Smooth muscle cell (in vitro differentiated cells): ENCODE data around the gene LANCL2. TPM values are rescaled to one million over a fixed set of nuclear protein-coding genes. Genes with fewer than 3 reads are reported as not detected.

ENCODE experiments used
- DNase-seq: peaks from one replicate; lab custom pipeline; 2025; ENCODE audit not compliant: unreplicated experiment; lab: John Stamatoyannopoulos, UW
- H2AFZ ChIP-seq: fragments of 200-600 bp; sonication (generic); 2 replicates; pipeline ENCODE4 v1.6.0; 2016; ENCODE audit warnings: antibody characterized with exemption, low read depth, mild to moderate bottlenecking
- H3F3A ChIP-seq: fragments of 200-600 bp; sonication (generic); 2 replicates; pipeline ENCODE4 v1.6.0; 2017; ENCODE audit warnings: antibody characterized with exemption, low read depth
- H3K27ac ChIP-seq: fragments of 200-600 bp; sonication (generic); 2 replicates; pipeline ENCODE4 v1.5.1; 2016; ENCODE audit warnings: low read depth, mild to moderate bottlenecking
- H3K27me3 ChIP-seq: fragments of 200-600 bp; sonication (generic); 2 replicates; pipeline ENCODE4 v1.6.1; 2016; ENCODE audit warnings: low read depth, mild to moderate bottlenecking
- H3K36me3 ChIP-seq: fragments of 200-600 bp; sonication (generic); 2 replicates; pipeline ENCODE4 v1.5.1; 2016; ENCODE audit warnings: low read depth
- H3K4me1 ChIP-seq: fragments of 200-600 bp; sonication (generic); 2 replicates; pipeline ENCODE4 v1.5.1; 2016; ENCODE audit warnings: low read depth
- H3K4me2 ChIP-seq: fragments of 200-600 bp; sonication (generic); 2 replicates; pipeline ENCODE4 v1.6.0; 2016; ENCODE audit warnings: mild to moderate bottlenecking
- H3K4me3 ChIP-seq: fragments of 200-600 bp; sonication (generic); 2 replicates; pipeline ENCODE4 v1.5.1; 2016; ENCODE audit warnings: mild to moderate bottlenecking
- H3K79me2 ChIP-seq: fragments of 200-600 bp; sonication (generic); 2 replicates; pipeline ENCODE4 v1.6.0; 2016; ENCODE audit warnings: low read depth, mild to moderate bottlenecking
- H3K9ac ChIP-seq: fragments of 200-600 bp; sonication (generic); 2 replicates; pipeline ENCODE4 v1.6.0; 2016; ENCODE audit warnings: low read depth
- H3K9me3 ChIP-seq: fragments of 200-600 bp; sonication (generic); replicated peaks from 2 replicates; pipeline ENCODE4 v1.5.1; 2016; ENCODE audit warnings: low read depth
- H4K20me1 ChIP-seq: fragments of 200-600 bp; sonication (generic); 2 replicates; pipeline ENCODE4 v1.6.0; 2016; ENCODE audit warnings: low read depth
- WGBS: methylation state at CpG from one replicate; pipeline ENCODE4 v1.1.7; 2016; ENCODE audit warnings: low lambda C conversion rate; 5-methylcytosine and 5-hydroxymethylcytosine counted together
- polyA plus RNA-seq: library from polyadenylated mRNA; unstranded; fragments of >200 nt; fragmentation: Nextera tagmentation; extraction: Ambion mirVana; gene quantifications from 2 replicates; pipeline ENCODE4 v1.2.1, GENCODE V29; 2016
- total RNA-seq: library from RNA; depleted of rRNA; stranded (reverse); fragments of >200 nt; gene quantifications from 2 replicates; pipeline ENCODE4 v1.2.3, GENCODE V29; 2014
- TF ChIP-seq, protein P1 (sequence below): fragments of 200-600 bp; sonication (generic); IDR thresholded peaks from 2 replicates; pipeline ENCODE4 v1.5.1; 2017; ENCODE audit warnings: borderline replicate concordance, mild to moderate bottlenecking, antibody characterized with exemption; ENCODE audit not compliant: insufficient read depth, poor library complexity, severe bottlenecking

LANCL2 gene
- total and polyA plus RNA-seq, 2 experiments from 2014 or later = 9.4 to 15.6 TPM

DNA sequence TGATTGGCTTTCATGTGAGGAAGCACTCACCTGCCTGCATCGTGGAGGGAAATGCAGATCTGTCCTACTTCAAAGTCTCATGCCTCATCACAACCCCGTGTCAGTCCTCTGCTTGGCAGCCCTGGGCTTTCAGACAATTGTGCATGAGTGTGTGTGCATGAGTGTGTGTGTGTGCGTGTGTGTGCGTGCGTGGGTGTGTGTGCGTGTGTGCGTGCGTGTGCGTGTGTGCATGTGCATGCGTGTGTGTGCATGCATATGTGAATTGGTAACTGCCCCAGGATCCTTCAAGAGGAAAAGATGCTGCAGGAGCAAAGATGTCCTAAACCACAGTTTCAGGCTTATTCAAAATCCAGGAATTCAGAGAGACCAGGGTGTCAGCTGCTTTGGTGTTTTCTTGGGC, 71.3 kb downstream of the LANCL2 start:
- Histone ChIP-seq H3K79me2 (no peaks in the 10 kb centered on the region), H3K27ac (no peak overlapping the region), H3K27me3 (no peaks in the 10 kb centered on the region), H3K4me2 (no peak overlapping the region), H4K20me1 (no peaks in the 10 kb centered on the region), H3K9ac (no peak overlapping the region), H2AFZ (no peak overlapping the region), H3K9me3 (no peaks in the 10 kb centered on the region), H3F3A (no peaks in the 10 kb centered on the region), H3K4me1 (no peaks in the 10 kb centered on the region), H3K36me3 (no peaks in the 10 kb centered on the region), H3K4me3 (no peak overlapping the region)
- TF ChIP-seq, protein P1, sequence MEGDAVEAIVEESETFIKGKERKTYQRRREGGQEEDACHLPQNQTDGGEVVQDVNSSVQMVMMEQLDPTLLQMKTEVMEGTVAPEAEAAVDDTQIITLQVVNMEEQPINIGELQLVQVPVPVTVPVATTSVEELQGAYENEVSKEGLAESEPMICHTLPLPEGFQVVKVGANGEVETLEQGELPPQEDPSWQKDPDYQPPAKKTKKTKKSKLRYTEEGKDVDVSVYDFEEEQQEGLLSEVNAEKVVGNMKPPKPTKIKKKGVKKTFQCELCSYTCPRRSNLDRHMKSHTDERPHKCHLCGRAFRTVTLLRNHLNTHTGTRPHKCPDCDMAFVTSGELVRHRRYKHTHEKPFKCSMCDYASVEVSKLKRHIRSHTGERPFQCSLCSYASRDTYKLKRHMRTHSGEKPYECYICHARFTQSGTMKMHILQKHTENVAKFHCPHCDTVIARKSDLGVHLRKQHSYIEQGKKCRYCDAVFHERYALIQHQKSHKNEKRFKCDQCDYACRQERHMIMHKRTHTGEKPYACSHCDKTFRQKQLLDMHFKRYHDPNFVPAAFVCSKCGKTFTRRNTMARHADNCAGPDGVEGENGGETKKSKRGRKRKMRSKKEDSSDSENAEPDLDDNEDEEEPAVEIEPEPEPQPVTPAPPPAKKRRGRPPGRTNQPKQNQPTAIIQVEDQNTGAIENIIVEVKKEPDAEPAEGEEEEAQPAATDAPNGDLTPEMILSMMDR = no peak
- 84% methylated on average over 10 of the region's 10 CpGs for WGBS
- no peak for DNase-seq

DNA sequence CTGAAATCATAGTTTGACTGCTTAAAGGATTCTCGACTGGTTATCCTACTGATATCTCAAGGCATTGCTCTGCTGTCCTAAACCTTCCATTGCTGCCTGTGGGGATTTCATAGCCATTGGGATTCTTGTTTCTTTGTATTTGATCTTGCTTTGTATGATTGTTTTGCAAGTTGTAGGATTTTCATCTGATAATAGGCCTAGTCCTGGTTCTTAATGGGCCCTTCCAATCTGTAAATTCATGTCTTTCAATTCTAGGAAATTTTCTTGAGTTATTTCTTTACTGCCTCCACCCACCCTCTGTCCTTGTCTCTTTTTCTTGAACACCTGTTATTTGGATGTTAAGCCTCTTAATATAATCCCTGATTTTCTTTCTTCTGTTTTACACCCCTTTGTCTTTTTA, 72.2 kb downstream of the LANCL2 start:
- Histone ChIP-seq H3K79me2 (no peaks in the 10 kb centered on the region), H3K4me2 (no peak overlapping the region), H3F3A (no peaks in the 10 kb centered on the region), H3K36me3 (no peaks in the 10 kb centered on the region), H3K4me3 (no peak overlapping the region), H3K27me3 (no peaks in the 10 kb centered on the region), H3K4me1 (no peaks in the 10 kb centered on the region), H3K9me3 (no peaks in the 10 kb centered on the region), H4K20me1 (no peaks in the 10 kb centered on the region), H3K9ac (no peak overlapping the region), H2AFZ (no peak overlapping the region), H3K27ac (no peak overlapping the region)
- 83% methylated on average over 1 of the region's 1 CpG for WGBS
- no peak for DNase-seq
- TF ChIP-seq, protein P1 = no peak

DNA sequence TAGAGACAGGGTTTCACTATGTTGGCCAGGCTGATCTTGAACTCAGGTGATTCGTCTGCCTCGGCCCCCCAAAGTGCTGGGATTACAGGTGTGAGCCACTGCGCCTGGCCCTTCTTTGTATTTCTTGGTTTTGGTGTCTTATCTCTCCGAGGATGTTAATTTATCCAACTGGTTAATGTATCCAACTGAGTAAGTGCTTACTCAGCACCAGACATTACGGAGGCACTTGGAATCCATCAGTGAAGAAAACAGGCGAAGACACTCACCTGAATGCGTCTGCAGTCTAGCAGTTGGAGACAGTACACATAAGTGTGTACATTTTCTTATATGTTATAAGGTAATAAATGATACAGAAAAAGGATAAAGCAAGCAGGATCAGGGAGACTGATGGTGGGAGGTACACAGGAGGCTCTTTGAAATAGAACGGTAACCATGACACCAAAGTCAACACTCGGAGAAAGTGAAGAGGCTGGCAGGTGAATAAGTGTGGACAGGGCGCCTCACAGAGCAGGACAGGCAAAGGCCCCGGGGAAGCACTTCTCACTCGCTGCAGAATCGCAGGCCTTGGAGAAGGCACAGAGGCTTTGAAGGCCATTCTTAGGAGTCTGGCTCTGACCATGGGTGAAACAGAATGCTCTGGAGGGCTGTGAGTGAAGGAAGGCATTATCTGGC, 73.1 kb downstream of the LANCL2 start:
- H3F3A ChIP-seq = no peaks in the 10 kb centered on the region
- H3K4me2 ChIP-seq = no peak overlapping the region
- no peaks in the 10 kb centered on the region for H4K20me1 ChIP-seq
- H3K79me2 ChIP-seq = no peaks in the 10 kb centered on the region
- H3K9ac ChIP-seq = no peak overlapping the region
- H3K4me1 ChIP-seq = no peaks in the 10 kb centered on the region
- H3K27me3 ChIP-seq = no peaks in the 10 kb centered on the region
- no peaks in the 10 kb centered on the region for H3K9me3 ChIP-seq
- H3K36me3 ChIP-seq = no peaks in the 10 kb centered on the region
- WGBS = 94% methylated on average over 13 of the region's 13 CpGs
- no peak overlapping the region for H3K27ac ChIP-seq
- H2AFZ ChIP-seq = no peak overlapping the region
- H3K4me3 ChIP-seq = no peak overlapping the region
- TF ChIP-seq, protein P1 = no peak
- DNase-seq = no peak
